ENCODE data around the gene HAS3. TPM values are rescaled to one million over a fixed set of nuclear protein-coding genes. Genes with fewer than 3 reads are reported as not detected.
"Not testable (repeated sequence)": the region's sequence is repeated elsewhere in the genome, so short reads cannot be mapped to it uniquely, and the experiment has no call there.

HAS3 gene
- total RNA-seq = 0.73 and 0.93 TPM in 2 replicates

DNA sequence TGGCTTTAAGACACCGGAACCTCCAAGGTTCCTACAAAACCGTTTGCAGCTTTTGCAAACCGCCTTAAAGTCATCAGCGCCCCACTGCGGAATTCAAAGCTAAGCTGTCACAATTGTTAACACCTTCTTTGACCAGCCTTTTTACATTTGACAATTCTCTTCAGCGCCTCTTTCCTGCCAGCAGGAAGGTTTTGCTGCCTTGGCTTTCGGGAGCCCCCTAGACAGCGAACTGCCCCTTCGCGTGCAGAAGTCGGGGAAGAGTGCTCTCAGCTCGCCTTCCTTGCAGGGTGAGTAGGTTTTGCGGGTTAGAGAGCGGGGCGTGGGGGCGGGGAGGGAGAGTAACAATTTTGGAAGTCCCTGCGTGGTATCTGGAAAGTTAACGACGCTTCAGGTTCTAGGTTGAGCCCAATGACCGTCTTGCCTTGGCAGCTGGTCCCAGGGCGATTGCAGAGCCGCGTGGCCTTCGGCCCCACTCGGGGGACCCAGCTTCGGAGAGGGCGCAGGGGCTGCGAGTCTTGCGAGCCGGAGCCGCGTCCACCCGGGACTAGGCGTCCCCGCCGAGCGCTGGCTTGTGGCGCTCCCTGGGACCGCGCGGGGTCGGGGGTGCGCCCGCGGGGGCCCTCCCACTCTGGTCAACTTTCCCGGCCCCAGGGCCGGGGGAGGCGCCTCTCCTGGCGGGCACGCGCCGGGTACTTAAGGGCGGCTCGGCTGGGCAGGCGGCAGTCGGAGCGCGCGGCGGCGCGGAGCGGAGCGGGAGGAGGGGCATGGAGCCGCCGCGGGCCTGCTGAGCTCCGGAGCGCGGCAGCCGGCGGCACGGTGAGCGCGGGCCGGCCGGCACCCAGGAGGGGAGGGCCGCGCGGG is at the start of gene HAS3:
HAS3 (plus strand) TSS at position 153 of the 861 bp plus-strand sequence. CDS start 3,743 bp downstream, outside the sequence.
- Mint-ChIP-seq H3K4me1 (ENCODE audit: low read depth) (peaks cover 7% of the 10 kb centered on the region), H3K9me3 (no peaks in the 10 kb centered on the region), H3K36me3 (ENCODE audit: low read depth) (peaks cover 9% of the 10 kb centered on the region), H3K4me3 (peak within 1 kb of the TSS; percentile 93), H3K27ac (peak within 1 kb of the TSS; percentile 44), H3K27me3 (ENCODE audit: insufficient read depth) (peaks cover 37% of the 10 kb centered on the region)
- intact Hi-C loops (cut with micrococcal nuclease) = loop anchor here (5.0 to 10.0 kb wide), 2 partner anchors 111 to 258 kb away; no protein-coding TSS in a partner anchor
- DNase-seq (ENCODE audit: low spot score) = peak; percentile 25

GRCh38 chr16:69055980-69056379 is 49.5 kb upstream of the HAS3 start:
- DNase-seq (ENCODE audit: low spot score) = no peak
- intact Hi-C loops (cut with micrococcal nuclease) = no loop called here
- no peaks in the 10 kb centered on the region for H3K27me3 Mint-ChIP-seq (ENCODE audit: insufficient read depth)
- no peak overlapping the region for H3K27ac Mint-ChIP-seq
- no peaks in the 10 kb centered on the region for H3K9me3 Mint-ChIP-seq
- no peak overlapping the region for H3K4me3 Mint-ChIP-seq
- peaks cover 3% of the 10 kb centered on the region for H3K36me3 Mint-ChIP-seq (ENCODE audit: low read depth)
- H3K4me1 Mint-ChIP-seq (ENCODE audit: low read depth) = peaks cover 10% of the 10 kb centered on the region

DNA sequence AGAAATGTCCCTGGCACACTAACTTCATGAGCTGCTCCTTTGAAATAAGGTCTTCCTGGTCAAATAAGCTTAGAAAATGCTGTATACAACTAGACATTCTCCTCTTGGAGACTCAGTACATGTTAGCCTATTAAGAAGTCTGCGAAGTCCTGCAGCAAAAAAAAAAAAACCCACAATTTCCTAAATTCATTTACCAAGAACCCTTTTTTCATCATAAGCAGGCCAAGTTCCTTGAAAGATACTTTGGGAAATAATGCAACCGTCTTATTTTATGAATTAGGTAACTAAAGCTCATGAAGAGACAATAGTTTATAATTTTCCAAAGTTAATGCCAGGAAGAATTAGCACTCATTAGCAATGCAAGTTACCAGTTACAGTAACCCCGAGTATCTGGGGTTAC is 49.0 kb upstream of the HAS3 start:
- intact Hi-C loops (cut with micrococcal nuclease) = no loop called here

GRCh38 chr16:69057400-69058378 is 47.8 kb upstream of the HAS3 start:
- no peak for DNase-seq (ENCODE audit: low spot score)
- intact Hi-C loops (cut with micrococcal nuclease) = no loop called here
- H3K27me3 Mint-ChIP-seq (ENCODE audit: insufficient read depth) = no peaks in the 10 kb centered on the region
- H3K36me3 Mint-ChIP-seq (ENCODE audit: low read depth) = peaks cover 3% of the 10 kb centered on the region
- H3K9me3 Mint-ChIP-seq = no peaks in the 10 kb centered on the region
- H3K27ac Mint-ChIP-seq = no peak overlapping the region
- no peak overlapping the region for H3K4me3 Mint-ChIP-seq
- H3K4me1 Mint-ChIP-seq (ENCODE audit: low read depth) = peaks cover 10% of the 10 kb centered on the region

More for the DNA sequence above, 49.0 kb upstream of the HAS3 start:
- Mint-ChIP-seq H3K4me1 (ENCODE audit: low read depth) (peaks cover 10% of the 10 kb centered on the region), H3K9me3 (no peaks in the 10 kb centered on the region), H3K27ac (no peak overlapping the region), H3K36me3 (ENCODE audit: low read depth) (peaks cover 3% of the 10 kb centered on the region), H3K27me3 (ENCODE audit: insufficient read depth) (no peaks in the 10 kb centered on the region), H3K4me3 (no peak overlapping the region)
- DNase-seq (ENCODE audit: low spot score) = no peak

GRCh38 chr16:69063491-69063890 is 42.0 kb upstream of the HAS3 start:
- H3K27ac Mint-ChIP-seq; H3K36me3 Mint-ChIP-seq (ENCODE audit: low read depth); H3K9me3 Mint-ChIP-seq; DNase-seq (ENCODE audit: low spot score); H3K4me1 Mint-ChIP-seq (ENCODE audit: low read depth); H3K4me3 Mint-ChIP-seq; intact Hi-C loops (cut with micrococcal nuclease); H3K27me3 Mint-ChIP-seq (ENCODE audit: insufficient read depth): not testable (repeated sequence)

DNA sequence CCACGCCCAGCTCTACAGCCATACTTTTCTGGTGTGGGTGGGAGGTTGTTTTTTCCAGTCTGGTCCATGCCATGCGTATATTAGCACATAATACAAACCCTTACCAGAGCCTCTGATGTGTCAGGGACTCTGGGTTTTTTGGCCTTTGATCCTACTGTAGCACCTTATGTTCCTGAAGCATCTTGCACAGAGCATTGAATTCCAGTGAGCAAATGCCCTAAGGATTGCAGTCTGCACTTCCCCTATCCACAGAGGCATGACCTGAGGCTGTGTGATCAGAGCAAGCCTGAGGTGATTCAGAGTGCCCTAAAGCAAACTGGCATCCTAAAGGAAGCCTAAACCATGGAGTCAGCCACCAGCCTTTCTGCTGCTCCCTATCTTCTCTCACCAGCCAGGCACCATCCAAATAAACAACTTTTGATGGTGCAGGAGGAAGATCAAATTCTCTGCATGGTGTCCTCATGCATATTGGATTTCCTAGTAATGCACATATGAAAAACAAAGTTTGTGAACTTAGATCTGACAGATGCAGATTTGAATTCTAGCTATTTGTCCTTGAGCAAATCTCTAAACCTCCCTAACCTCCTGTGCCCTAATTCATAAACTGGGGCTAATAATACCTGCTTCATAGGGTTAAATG is 41.2 kb upstream of the HAS3 start:
- intact Hi-C loops (cut with micrococcal nuclease) = no loop called here
- H3K9me3 Mint-ChIP-seq = no peaks in the 10 kb centered on the region

GRCh38 chr16:69064764-69065313 is 40.6 kb upstream of the HAS3 start:
- no peaks in the 10 kb centered on the region for H3K9me3 Mint-ChIP-seq
- no peaks in the 10 kb centered on the region for H3K4me1 Mint-ChIP-seq (ENCODE audit: low read depth)
- no peak overlapping the region for H3K27ac Mint-ChIP-seq
- H3K4me3 Mint-ChIP-seq = no peak overlapping the region
- no peaks in the 10 kb centered on the region for H3K27me3 Mint-ChIP-seq (ENCODE audit: insufficient read depth)
- no peak for DNase-seq (ENCODE audit: low spot score)
- intact Hi-C loops (cut with micrococcal nuclease) = no loop called here
- H3K36me3 Mint-ChIP-seq (ENCODE audit: low read depth) = peaks cover 2% of the 10 kb centered on the region

More for the DNA sequence above, 41.2 kb upstream of the HAS3 start:
- Mint-ChIP-seq H3K4me3 (no peak overlapping the region), H3K27me3 (ENCODE audit: insufficient read depth) (no peaks in the 10 kb centered on the region), H3K27ac (no peak overlapping the region), H3K36me3 (ENCODE audit: low read depth) (peaks cover 3% of the 10 kb centered on the region), H3K4me1 (ENCODE audit: low read depth) (no peaks in the 10 kb centered on the region)
- DNase-seq (ENCODE audit: low spot score) = no peak

DNA sequence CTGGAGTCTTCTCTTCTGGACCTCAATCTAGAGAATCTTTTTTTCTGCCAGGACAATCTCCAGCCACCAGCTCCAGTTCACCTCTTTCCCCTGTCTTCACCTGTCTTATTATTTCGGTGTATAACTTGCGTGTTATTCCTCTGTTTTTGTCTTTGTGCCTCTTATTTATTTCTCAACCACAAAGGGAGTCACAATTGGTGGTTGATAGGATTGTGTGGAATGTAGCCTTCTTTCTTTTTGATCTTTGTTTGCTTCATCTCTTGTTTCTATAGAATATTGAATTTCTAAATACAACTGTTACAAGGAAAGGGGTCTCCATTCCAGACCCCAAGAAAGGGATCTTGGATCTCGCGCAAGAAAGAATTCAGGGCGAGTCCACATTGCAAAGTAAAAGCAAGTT is 35.9 kb upstream of the HAS3 start:
- H3K27me3 Mint-ChIP-seq (ENCODE audit: insufficient read depth) = no peaks in the 10 kb centered on the region
- H3K4me1 Mint-ChIP-seq (ENCODE audit: low read depth) = no peaks in the 10 kb centered on the region
- H3K9me3 Mint-ChIP-seq = no peaks in the 10 kb centered on the region
- no peak overlapping the region for H3K27ac Mint-ChIP-seq
- no peak overlapping the region for H3K4me3 Mint-ChIP-seq
- no peaks in the 10 kb centered on the region for H3K36me3 Mint-ChIP-seq (ENCODE audit: low read depth)
- no peak for DNase-seq (ENCODE audit: low spot score)
- intact Hi-C loops (cut with micrococcal nuclease) = no loop called here

GRCh38 chr16:69071036-69071435 is 34.4 kb upstream of the HAS3 start:
- H3K27me3 Mint-ChIP-seq (ENCODE audit: insufficient read depth) = no peaks in the 10 kb centered on the region
- intact Hi-C loops (cut with micrococcal nuclease) = no loop called here
- no peak for DNase-seq (ENCODE audit: low spot score)
- H3K27ac Mint-ChIP-seq = no peak overlapping the region
- no peaks in the 10 kb centered on the region for H3K9me3 Mint-ChIP-seq
- no peak overlapping the region for H3K4me3 Mint-ChIP-seq
- H3K36me3 Mint-ChIP-seq (ENCODE audit: low read depth) = no peaks in the 10 kb centered on the region
- H3K4me1 Mint-ChIP-seq (ENCODE audit: low read depth) = no peaks in the 10 kb centered on the region

DNA sequence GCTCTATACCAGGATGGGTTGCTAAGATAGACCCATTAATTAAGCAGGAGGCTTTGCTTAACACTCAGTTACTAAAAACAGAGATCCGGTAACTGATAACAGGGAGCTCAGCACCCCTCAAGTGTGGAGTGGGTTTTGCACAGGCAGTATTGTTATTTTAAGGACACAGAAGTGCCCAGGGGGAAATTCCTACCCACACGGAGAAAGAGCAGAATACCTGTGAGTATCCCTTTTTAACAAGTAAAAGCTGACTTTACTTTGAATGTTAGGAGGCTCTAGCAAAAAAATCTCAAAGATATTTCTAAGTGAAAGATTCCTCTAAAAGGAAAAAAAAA is 32.8 kb upstream of the HAS3 start:
- no peak overlapping the region for H3K4me3 Mint-ChIP-seq
- no peaks in the 10 kb centered on the region for H3K4me1 Mint-ChIP-seq (ENCODE audit: low read depth)
- intact Hi-C loops (cut with micrococcal nuclease) = no loop called here
- H3K36me3 Mint-ChIP-seq (ENCODE audit: low read depth) = no peaks in the 10 kb centered on the region
- no peaks in the 10 kb centered on the region for H3K9me3 Mint-ChIP-seq
- H3K27me3 Mint-ChIP-seq (ENCODE audit: insufficient read depth) = no peaks in the 10 kb centered on the region
- DNase-seq (ENCODE audit: low spot score) = no peak
- H3K27ac Mint-ChIP-seq = no peak overlapping the region

GRCh38 chr16:69073181-69073702 is 32.2 kb upstream of the HAS3 start:
- H3K4me3 Mint-ChIP-seq = no peak overlapping the region
- H3K27ac Mint-ChIP-seq = no peak overlapping the region
- H3K9me3 Mint-ChIP-seq = no peaks in the 10 kb centered on the region
- intact Hi-C loops (cut with micrococcal nuclease) = no loop called here
- no peaks in the 10 kb centered on the region for H3K4me1 Mint-ChIP-seq (ENCODE audit: low read depth)
- no peaks in the 10 kb centered on the region for H3K27me3 Mint-ChIP-seq (ENCODE audit: insufficient read depth)
- DNase-seq (ENCODE audit: low spot score) = no peak
- H3K36me3 Mint-ChIP-seq (ENCODE audit: low read depth) = no peaks in the 10 kb centered on the region

DNA sequence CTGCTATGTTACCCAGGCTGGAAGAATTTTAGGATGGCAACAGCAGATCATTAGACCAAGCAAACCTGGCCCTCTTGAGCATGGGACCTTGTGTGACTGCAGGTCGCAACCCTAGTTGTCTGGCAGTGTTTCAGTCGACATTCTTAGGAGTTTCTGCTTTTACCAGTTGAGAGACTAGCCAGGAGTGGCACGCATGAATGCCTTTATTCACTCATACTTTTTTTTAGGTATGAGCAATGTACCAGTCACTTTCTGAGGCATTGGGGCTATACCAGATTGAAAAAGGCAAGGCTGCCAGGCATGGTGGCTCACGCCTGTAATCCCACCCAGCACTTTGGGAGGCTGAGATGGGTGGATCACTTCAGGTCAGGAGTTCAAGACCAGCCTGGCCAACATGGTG is 28.2 kb upstream of the HAS3 start:
- intact Hi-C loops (cut with micrococcal nuclease) = no loop called here
- H3K4me1 Mint-ChIP-seq (ENCODE audit: low read depth) = no peaks in the 10 kb centered on the region
- no peak for DNase-seq (ENCODE audit: low spot score)
- H3K27ac Mint-ChIP-seq = no peak overlapping the region
- no peaks in the 10 kb centered on the region for H3K36me3 Mint-ChIP-seq (ENCODE audit: low read depth)
- no peak overlapping the region for H3K4me3 Mint-ChIP-seq
- no peaks in the 10 kb centered on the region for H3K27me3 Mint-ChIP-seq (ENCODE audit: insufficient read depth)
- no peaks in the 10 kb centered on the region for H3K9me3 Mint-ChIP-seq

Measured in activated T-helper 1 cell treated with anti-CD3 and anti-CD28 coated beads, Interleukin-12 subunit alpha, Interleukin-12 subunit beta, Interleukin-2, Interleukin-4 antibody, amounts not matched to agents 30 ng/mL and 10 ng/mL and 1 ng/mL, durations not matched to agents 14 hours and 24 hours and 36 hours (primary cell).